Calu3 (cell line): ENCODE results near the gene NEURL2. TPM values are rescaled to one million over a fixed set of nuclear protein-coding genes. Genes with fewer than 3 reads are reported as not detected.

ENCODE experiments used
- Bru-seq: library from RNA; stranded (reverse); fragments of 400-500 nt; gene quantifications from one replicate; lab custom pipeline; 2021; lab: Mats Ljungman, UMichigan
- BruChase-seq, 2 experiments: library from RNA; stranded (reverse); fragments of 400-500 nt; gene quantifications; one replicate each; lab custom pipeline; 2021; lab: Mats Ljungman, UMichigan
- BruUV-seq: library from RNA; stranded (reverse); fragments of 400-500 nt; replicated peaks from 2 replicates; lab custom pipeline; 2021; lab: Mats Ljungman, UMichigan
- CTCF ChIA-PET: fragments of 300-600 bp; sonication (Branson Sonifier 250); formaldehyde crosslinking; loops from one replicate; lab custom pipeline; 2022; ENCODE audit warnings: antibody characterized with exemption; lab: Charles Lee
- DNase-seq: peaks from one replicate; pipeline ENCODE4 v3.0.0; 2022
- H3K27ac Mint-ChIP-seq: one replicate; pipeline ENCODE4 v1.8.0; 2022; ENCODE audit warnings: mixed read lengths; ENCODE audit not compliant: unreplicated experiment
- H3K27me3 Mint-ChIP-seq: one replicate; pipeline ENCODE4 v1.8.0; 2022; ENCODE audit warnings: mixed read lengths; ENCODE audit not compliant: unreplicated experiment
- H3K36me3 Mint-ChIP-seq: one replicate; pipeline ENCODE4 v1.8.0; 2022; ENCODE audit warnings: mild to moderate bottlenecking, moderate library complexity, mixed read lengths; ENCODE audit not compliant: insufficient read depth, unreplicated experiment
- H3K4me1 Mint-ChIP-seq: one replicate; pipeline ENCODE4 v1.8.0; 2022; ENCODE audit warnings: mild to moderate bottlenecking, low read depth, mixed read lengths; ENCODE audit not compliant: unreplicated experiment
- H3K4me3 Mint-ChIP-seq: one replicate; pipeline ENCODE4 v1.8.0; 2022; ENCODE audit warnings: mild to moderate bottlenecking, low read depth, moderate library complexity, mixed read lengths; ENCODE audit not compliant: unreplicated experiment
- H3K9me3 Mint-ChIP-seq: one replicate; pipeline ENCODE4 v1.8.0; 2022; ENCODE audit warnings: low read depth, mixed read lengths; ENCODE audit not compliant: unreplicated experiment
- intact Hi-C: fragments of 100-400 bp; cut with micrococcal nuclease; formaldehyde crosslinking; loops from one replicate; pipeline ENCODE4 v1.10.0; 2022; ENCODE audit not compliant: unreplicated experiment
- long read RNA-seq: library from polyadenylated mRNA; stranded (forward); transcript quantifications from one replicate; pipeline ENCODE4 v2.0.0, GENCODE V29; 2022
- total RNA-seq: library from RNA; stranded (reverse); gene quantifications from 2 replicates; pipeline ENCODE4 v1.2.3, GENCODE V29; 2022
- TF ChIP-seq, protein P1 (sequence below): fragments of 200-600 bp; IDR thresholded peaks from one replicate; pipeline ENCODE4 v1.8.0; 2022; ENCODE audit warnings: antibody characterized with exemption; ENCODE audit not compliant: unreplicated experiment

The NEURL2 gene
- total RNA-seq (6.8 and 8.3 TPM in 2 replicates), Bru-seq, nascent RNA (percentile 52 among the genes with signal in this experiment), BruChase-seq, experiment 1, labeled RNA remaining after a 6-hour chase (percentile 58 among the genes with signal in this experiment), BruChase-seq, experiment 2, labeled RNA remaining after a 2-hour chase (percentile 50 among the genes with signal in this experiment)
- long read RNA-seq, transcript NEURL2-201 (2 exons, 1,278 nt): major isoform, 16 of 17 reads
- long read RNA-seq, partial matches to known transcripts: 0 of 17 reads
- long read RNA-seq, other reads (novel, unspliced or antisense): 1 of 17 reads

DNA sequence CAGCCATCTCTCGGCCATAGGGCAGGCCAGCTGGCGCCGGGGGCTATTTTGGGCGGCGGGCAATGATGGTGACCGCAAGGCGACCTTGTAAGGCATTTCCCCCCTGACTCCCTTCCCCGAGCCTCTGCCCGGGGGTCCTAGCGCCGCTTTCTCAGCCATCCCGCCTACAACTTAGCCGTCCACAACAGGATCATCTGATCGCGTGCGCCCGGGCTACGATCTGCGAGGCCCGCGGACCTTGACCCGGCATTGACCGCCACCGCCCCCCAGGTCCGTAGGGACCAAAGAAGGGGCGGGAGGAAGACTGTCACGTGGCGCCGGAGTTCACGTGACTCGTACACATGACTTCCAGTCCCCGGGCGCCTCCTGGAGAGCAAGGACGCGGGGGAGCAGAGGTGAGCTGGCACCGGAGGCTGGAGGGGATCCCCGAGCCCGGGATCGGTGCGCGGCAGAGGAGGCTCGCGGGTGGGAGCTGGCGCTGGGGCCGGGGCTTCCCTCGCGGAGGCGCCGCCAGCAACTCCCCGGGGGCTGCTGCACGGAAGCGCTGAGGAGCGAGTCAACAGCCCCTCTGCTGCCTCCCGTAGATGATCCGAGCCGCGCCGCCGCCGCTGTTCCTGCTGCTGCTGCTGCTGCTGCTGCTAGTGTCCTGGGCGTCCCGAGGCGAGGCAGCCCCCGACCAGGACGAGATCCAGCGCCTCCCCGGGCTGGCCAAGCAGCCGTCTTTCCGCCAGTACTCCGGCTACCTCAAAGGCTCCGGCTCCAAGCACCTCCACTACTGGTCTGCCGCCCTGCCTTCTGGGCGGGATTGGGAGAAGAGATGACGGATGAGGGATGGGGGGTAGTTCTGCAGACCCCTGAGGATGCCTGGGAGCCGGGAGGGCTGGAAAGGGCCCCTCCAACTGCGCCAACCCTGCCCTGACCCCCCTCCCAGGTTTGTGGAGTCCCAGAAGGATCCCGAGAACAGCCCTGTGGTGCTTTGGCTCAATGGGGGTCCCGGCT, at the start of gene NEURL2, which contains the start of gene CTSA:
Gene NEURL2, minus strand, starts transcription at position 224 of the 999 bp plus-strand sequence. Its CDS starts 217 bp downstream, at position 7.
Gene CTSA, plus strand, starts transcription at position 351 of the 999 bp plus-strand sequence. Its CDS starts 234 bp downstream, at position 585.
- peaks cover 9% of the 10 kb centered on the region for H3K4me1 Mint-ChIP-seq
- H3K27me3 Mint-ChIP-seq: no peaks in the 10 kb centered on the region
- TF ChIP-seq, protein P1, sequence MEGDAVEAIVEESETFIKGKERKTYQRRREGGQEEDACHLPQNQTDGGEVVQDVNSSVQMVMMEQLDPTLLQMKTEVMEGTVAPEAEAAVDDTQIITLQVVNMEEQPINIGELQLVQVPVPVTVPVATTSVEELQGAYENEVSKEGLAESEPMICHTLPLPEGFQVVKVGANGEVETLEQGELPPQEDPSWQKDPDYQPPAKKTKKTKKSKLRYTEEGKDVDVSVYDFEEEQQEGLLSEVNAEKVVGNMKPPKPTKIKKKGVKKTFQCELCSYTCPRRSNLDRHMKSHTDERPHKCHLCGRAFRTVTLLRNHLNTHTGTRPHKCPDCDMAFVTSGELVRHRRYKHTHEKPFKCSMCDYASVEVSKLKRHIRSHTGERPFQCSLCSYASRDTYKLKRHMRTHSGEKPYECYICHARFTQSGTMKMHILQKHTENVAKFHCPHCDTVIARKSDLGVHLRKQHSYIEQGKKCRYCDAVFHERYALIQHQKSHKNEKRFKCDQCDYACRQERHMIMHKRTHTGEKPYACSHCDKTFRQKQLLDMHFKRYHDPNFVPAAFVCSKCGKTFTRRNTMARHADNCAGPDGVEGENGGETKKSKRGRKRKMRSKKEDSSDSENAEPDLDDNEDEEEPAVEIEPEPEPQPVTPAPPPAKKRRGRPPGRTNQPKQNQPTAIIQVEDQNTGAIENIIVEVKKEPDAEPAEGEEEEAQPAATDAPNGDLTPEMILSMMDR: no peak
- H3K9me3 Mint-ChIP-seq: no peaks in the 10 kb centered on the region
- CTCF ChIA-PET: interaction anchor here (0.7 to 1.0 kb wide), 3 partner anchors 9 to 11 kb away, joined by 3 read pairs; no protein-coding TSS in a partner anchor
- DNase-seq: peak; percentile 94
- peak within 1 kb of the TSS; percentile 97 for H3K4me3 Mint-ChIP-seq
- TSS peak; percentile 37 for BruUV-seq
- peak within 1 kb of the TSS; percentile 95 for H3K27ac Mint-ChIP-seq
- intact Hi-C loops: no loop called here
- peaks cover 38% of the 10 kb centered on the region for H3K36me3 Mint-ChIP-seq

DNA sequence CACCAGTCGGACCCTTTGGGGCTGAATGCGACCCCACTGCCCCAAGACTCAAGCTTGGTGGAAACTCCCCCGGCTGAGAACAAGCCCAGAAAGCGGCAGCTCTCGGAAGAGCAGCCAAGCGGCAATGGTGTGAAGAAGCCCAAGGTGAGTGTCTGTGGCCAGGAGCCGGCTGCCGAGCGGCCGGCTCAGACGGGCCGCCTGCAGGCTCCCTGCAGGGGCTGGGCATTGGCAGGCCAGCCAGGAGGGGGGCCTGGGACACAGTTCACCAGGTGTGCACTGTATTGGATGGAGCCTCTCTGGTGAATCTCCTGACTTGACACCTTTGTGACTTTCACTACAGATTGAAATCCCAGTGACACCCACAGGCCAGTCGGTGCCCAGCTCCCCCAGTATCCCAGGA, 49.5 kb upstream of the NEURL2 start:
- TF ChIP-seq, protein P1: no peak
- Mint-ChIP-seq H3K4me3 (no peak overlapping the region), H3K9me3 (no peaks in the 10 kb centered on the region), H3K27ac (no peak overlapping the region), H3K4me1 (peaks cover 6% of the 10 kb centered on the region), H3K27me3 (no peaks in the 10 kb centered on the region), H3K36me3 (peaks cover 72% of the 10 kb centered on the region)
- CTCF ChIA-PET: interaction anchor here (0.6 kb wide), 1 partner anchor 861 kb away, joined by 4 read pairs; no protein-coding TSS in a partner anchor
- intact Hi-C loops: no loop called here
- no peak for DNase-seq
- BruUV-seq: no TSS peak

GRCh38 chr20:45940053-45940452, 49.0 kb upstream of the NEURL2 start:
- CTCF ChIA-PET: interaction anchor here (0.6 kb wide), 1 partner anchor 861 kb away, joined by 4 read pairs; no protein-coding TSS in a partner anchor
- no peak overlapping the region for H3K27ac Mint-ChIP-seq
- H3K27me3 Mint-ChIP-seq: no peaks in the 10 kb centered on the region
- H3K4me1 Mint-ChIP-seq: peaks cover 6% of the 10 kb centered on the region
- no peak for DNase-seq
- no peak overlapping the region for H3K4me3 Mint-ChIP-seq
- no peaks in the 10 kb centered on the region for H3K9me3 Mint-ChIP-seq
- TF ChIP-seq, protein P1: no peak
- intact Hi-C loops: no loop called here
- BruUV-seq: no TSS peak
- peaks cover 72% of the 10 kb centered on the region for H3K36me3 Mint-ChIP-seq
